ENCODE data around the gene IRS1.

The IRS1 gene

DNA sequence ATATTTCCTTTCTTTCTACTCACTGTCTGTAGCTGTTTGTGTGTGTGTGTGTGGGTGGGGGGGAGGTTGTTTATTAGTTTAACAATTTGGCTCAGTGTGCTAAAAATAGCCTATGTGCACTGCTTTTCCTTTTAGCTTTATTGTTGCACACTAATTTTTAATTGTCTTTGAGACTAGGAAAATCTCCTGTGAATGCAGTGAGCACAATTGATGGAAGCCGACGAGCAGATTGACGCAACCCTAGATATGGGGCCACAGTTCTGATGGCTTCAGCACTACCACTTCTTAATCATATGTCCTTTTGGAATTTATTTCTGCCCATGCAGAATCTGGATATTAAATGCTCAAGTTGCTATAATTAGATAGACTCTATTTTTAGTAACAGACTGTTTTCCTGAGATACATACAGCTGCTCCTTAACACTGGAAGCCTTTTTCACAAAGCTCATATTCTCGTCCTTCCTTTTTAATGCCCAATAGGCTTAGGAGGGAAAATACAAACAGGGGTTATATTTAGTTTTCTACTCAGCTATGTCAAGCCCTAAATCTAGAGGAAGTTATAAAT is 109.1 kb downstream of the IRS1 start:
- DNase-seq (ENCODE audit: low read depth in 2 of 2) = no peak

DNA sequence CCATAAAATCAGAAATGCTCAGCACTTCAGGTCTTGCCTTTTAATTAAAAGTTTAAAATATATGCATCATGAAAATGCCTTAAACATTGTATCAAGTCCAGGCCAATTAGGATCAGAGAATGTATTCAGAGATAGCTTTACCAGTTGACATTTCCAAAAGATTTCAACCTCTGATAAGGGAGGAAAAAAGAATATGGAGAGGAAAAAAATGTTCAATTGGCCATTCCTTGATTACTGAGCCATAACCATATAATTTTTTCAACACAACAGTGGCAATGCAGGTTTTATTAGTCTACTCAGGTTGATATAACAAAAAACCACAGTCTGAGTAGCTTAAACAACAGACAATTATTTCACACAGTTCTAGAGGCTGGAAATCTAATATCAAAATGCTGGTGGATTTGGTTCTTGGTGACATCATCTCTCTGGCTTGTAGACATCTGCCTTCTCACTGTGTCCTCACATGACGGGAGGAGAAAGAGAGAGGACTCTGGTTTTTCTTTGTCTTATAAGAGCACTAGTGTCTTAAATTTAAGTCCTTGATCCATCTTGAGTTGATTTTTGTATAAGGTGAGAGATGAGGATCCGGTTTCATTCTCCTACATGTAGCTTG is 111.9 kb downstream of the IRS1 start:
- DNase-seq (ENCODE audit: low read depth in 2 of 2) = no peak

DNA sequence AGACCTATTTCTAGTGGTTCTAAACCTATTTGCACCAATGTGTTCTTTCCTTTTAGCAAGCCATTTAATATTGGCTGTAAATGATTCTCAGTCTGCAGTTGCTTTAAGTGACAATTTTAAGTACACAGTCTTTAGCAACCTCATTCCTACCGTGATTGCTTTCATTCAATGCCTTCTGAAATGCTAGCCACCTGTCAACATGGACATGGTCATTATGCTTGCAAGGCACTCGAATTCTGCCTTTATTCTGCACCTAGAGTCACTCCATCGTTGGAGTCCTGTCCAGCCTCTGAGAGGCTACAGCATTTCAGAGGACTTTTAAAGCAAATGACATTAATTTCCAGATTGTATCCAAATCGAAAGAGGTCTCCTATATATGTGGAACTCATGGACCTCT is 115.1 kb downstream of the IRS1 start:
- no peak for DNase-seq (ENCODE audit: low read depth in 2 of 2)

DNA sequence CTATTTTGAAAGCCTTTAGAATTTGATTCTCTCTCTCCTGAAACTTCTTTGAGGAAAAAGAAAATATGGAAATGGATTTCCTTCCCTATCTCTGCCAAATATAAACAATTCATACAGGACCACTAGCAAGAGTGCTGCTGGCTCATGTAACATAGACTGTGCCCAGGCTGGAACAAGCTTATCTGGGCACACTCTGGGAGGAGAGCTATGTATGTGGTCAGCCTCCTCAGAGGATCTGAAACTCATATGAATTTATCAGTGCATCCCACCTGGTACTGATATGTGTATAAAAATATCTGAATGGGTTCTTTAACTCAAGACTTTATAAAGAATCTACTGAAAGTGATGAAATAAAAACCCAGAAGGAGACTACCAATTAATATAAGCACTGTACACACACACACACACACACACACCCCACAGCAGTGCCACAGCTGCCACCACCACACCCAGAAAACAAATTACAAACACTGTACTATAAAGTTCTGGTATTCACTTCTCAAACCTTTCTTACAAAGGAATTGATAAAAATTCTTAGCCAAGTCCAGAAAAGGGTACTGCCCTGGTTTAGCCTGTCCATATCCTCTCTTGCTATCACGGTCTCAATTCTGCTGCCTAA is 115.6 kb downstream of the IRS1 start:
- no peak for DNase-seq (ENCODE audit: low read depth in 2 of 2)

DNA sequence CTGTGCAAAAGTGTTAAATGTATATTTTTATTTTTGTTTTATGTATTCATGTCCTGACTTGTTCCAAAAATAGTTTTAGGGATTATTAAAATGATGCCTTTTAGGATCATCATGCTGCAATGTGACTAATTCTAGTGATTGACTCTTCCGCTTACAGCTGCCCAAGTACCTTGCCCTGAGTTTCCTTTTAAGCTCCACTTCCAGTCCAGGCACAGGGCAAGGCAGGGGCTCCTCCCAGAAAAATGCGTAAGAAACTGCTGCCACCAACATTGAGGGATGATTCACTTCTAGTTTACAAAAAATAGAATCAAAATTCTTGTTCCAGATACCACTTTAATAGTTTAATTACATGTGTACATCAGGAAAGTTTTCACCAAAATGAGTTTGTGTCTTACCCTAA is 116.4 kb downstream of the IRS1 start:
- DNase-seq (ENCODE audit: low read depth in 2 of 2) = no peak
